Measurements from ENCODE around the gene PDE2A. TPM values are rescaled to one million over a fixed set of nuclear protein-coding genes. Genes with fewer than 3 reads are reported as not detected.

The PDE2A gene
- total RNA-seq, 1 experiment from 2014 or later = 1.1 TPM

GRCh38 chr11:72690166-72690565 lies 15.9 kb upstream of the PDE2A start:
- no peaks in the 10 kb centered on the region for H3K27me3 Mint-ChIP-seq (ENCODE audit: unreplicated experiment)
- no TSS peak for BruUV-seq (replicated peaks)
- H3K36me3 Mint-ChIP-seq (ENCODE audit: insufficient read depth, unreplicated experiment) = no peaks in the 10 kb centered on the region
- H3K9me3 Mint-ChIP-seq (ENCODE audit: low read depth, unreplicated experiment) = no peaks in the 10 kb centered on the region
- no peak overlapping the region for H3K4me3 Mint-ChIP-seq (ENCODE audit: low read depth, unreplicated experiment)
- H3K4me1 Mint-ChIP-seq (ENCODE audit: low read depth, unreplicated experiment) = no peaks in the 10 kb centered on the region
- intact Hi-C loops (cut with micrococcal nuclease; ENCODE audit: unreplicated experiment) = no loop called here
- no peak for DNase-seq
- CTCF ChIA-PET = no interaction called here
- H3K27ac Mint-ChIP-seq (ENCODE audit: unreplicated experiment) = no peak overlapping the region
- TF ChIP-seq CTCF (IDR thresholded peaks at IDR 0.05; ENCODE audit: unreplicated experiment) = no peak

GRCh38 chr11:72688929-72689328 lies 14.7 kb upstream of the PDE2A start:
- no peak overlapping the region for H3K4me3 Mint-ChIP-seq (ENCODE audit: low read depth, unreplicated experiment)

DNA sequence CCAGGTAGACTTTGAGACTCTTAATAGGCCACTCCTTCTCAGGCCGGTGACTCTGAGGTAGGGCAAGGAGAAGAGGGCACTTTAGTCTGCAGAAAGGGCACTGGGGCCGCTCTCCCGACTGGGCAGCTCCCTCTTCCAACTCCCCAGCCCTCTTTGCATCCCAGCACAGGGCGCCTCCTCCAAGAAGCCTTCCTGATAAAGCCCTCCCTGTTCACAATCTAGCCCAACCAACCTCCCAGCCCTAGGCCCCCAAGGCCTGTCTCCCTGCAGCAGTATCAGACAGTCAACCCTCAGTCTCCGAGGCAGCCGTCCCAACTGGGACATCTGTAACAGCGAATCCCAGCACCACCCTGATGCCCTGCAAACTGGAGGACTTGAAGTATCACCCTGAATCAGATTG lies 14.3 kb upstream of the PDE2A start:
- intact Hi-C loops (cut with micrococcal nuclease; ENCODE audit: unreplicated experiment) = no loop called here
- Mint-ChIP-seq H3K4me1 (ENCODE audit: low read depth, unreplicated experiment) (no peaks in the 10 kb centered on the region), H3K36me3 (ENCODE audit: insufficient read depth, unreplicated experiment) (peaks cover 4% of the 10 kb centered on the region), H3K4me3 (ENCODE audit: low read depth, unreplicated experiment) (no peak overlapping the region), H3K27me3 (ENCODE audit: unreplicated experiment) (no peaks in the 10 kb centered on the region), H3K27ac (ENCODE audit: unreplicated experiment) (no peak overlapping the region), H3K9me3 (ENCODE audit: low read depth, unreplicated experiment) (no peaks in the 10 kb centered on the region)
- CTCF ChIA-PET = no interaction called here
- TF ChIP-seq CTCF (IDR thresholded peaks at IDR 0.05; ENCODE audit: unreplicated experiment) = no peak
- BruUV-seq (replicated peaks) = no TSS peak
- DNase-seq = no peak

More at GRCh38 chr11:72688929-72689328, 14.7 kb upstream of the PDE2A start:
- no peaks in the 10 kb centered on the region for H3K27me3 Mint-ChIP-seq (ENCODE audit: unreplicated experiment)
- no TSS peak for BruUV-seq (replicated peaks)
- no peak for TF ChIP-seq CTCF (IDR thresholded peaks at IDR 0.05; ENCODE audit: unreplicated experiment)
- no peak for DNase-seq
- H3K9me3 Mint-ChIP-seq (ENCODE audit: low read depth, unreplicated experiment) = no peaks in the 10 kb centered on the region
- no peak overlapping the region for H3K27ac Mint-ChIP-seq (ENCODE audit: unreplicated experiment)
- no peaks in the 10 kb centered on the region for H3K4me1 Mint-ChIP-seq (ENCODE audit: low read depth, unreplicated experiment)
- no peaks in the 10 kb centered on the region for H3K36me3 Mint-ChIP-seq (ENCODE audit: insufficient read depth, unreplicated experiment)
- intact Hi-C loops (cut with micrococcal nuclease; ENCODE audit: unreplicated experiment) = no loop called here
- CTCF ChIA-PET = no interaction called here

DNA sequence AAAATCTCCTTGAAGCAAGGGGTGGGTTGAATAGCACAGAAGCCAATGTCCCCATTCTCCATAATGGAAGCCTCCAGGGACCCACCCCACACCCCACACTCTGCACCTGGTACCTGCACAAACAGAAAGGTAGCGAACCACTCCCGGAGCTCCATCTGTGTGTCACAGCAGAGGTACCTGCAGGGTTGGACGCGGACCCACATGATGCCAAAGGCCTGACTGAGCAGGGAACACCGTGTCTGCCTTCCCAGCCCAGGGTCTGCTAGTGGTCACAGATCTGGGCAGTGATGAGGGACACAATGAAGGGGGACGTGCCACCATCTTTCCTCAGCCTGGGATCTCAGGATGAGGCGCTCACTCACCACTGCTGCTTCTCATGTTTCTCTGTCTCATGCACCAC lies 13.1 kb upstream of the PDE2A start:
- intact Hi-C loops (cut with micrococcal nuclease; ENCODE audit: unreplicated experiment) = no loop called here
- TF ChIP-seq CTCF (IDR thresholded peaks at IDR 0.05; ENCODE audit: unreplicated experiment) = no peak
- no peaks in the 10 kb centered on the region for H3K27me3 Mint-ChIP-seq (ENCODE audit: unreplicated experiment)
- no peaks in the 10 kb centered on the region for H3K9me3 Mint-ChIP-seq (ENCODE audit: low read depth, unreplicated experiment)
- no peak for DNase-seq
- no peak overlapping the region for H3K4me3 Mint-ChIP-seq (ENCODE audit: low read depth, unreplicated experiment)
- peaks cover 12% of the 10 kb centered on the region for H3K36me3 Mint-ChIP-seq (ENCODE audit: insufficient read depth, unreplicated experiment)
- no TSS peak for BruUV-seq (replicated peaks)
- H3K4me1 Mint-ChIP-seq (ENCODE audit: low read depth, unreplicated experiment) = no peaks in the 10 kb centered on the region
- CTCF ChIA-PET = no interaction called here
- no peak overlapping the region for H3K27ac Mint-ChIP-seq (ENCODE audit: unreplicated experiment)

All from Calu3 (cell line).